Anterior cingulate cortex (tissue), 58 donors: ENCODE results near the gene SBDS.

Experiments
- DNase-seq, 58 donors: peaks; one replicate each; lab custom pipeline; 2025; lab: John Stamatoyannopoulos, UW

SBDS gene

DNA sequence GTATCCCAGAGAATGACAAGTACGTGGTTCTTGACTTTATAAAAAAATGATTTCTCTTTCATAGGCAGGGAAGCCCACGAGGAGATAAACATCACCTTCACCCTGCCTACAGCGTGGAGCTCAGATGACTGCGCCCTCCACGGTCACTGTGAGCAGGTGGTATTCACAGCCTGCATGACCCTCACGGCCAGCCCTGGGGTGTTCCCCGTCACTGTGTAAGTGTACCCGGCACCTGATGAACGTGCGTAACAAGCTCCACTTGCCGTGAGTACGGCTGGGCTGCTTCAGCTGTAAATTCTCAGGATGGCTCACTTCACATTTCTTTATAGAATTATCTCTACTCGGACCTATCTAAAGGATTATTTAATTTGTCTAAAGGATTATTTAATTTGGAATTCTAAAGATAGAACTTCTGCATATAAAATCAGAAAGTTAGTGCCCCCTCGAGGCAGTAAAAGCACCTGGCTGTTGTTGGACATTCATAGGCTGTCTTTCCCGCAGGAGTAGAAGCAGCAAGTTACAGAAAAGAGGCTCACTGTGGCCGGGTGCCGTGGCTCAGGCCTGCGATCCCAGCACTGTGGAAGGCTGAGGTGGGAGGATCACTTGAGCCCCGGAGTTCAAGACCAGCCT is 46.8 kb downstream of the SBDS start:
- DNase-seq: no peak

DNA sequence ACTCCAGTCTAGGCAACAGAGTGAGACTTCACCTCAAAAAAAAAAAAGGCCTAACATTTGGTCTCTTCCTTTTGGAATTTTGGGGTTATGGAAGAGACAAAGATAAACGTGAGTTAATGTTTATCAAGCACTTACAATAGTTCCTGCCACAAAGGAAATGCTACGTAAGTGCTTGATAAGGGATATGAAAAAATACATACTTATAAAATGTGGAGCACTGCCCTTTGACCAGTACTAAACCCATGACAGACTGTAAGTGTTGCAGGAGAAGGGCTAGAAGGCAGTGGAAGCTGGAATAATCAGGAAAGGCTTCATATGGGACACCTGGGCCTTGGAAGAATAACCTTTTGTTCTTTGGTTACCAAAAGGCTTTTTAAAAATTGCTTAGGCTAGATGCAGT is 48.8 kb downstream of the SBDS start:
- no peak for DNase-seq

DNA sequence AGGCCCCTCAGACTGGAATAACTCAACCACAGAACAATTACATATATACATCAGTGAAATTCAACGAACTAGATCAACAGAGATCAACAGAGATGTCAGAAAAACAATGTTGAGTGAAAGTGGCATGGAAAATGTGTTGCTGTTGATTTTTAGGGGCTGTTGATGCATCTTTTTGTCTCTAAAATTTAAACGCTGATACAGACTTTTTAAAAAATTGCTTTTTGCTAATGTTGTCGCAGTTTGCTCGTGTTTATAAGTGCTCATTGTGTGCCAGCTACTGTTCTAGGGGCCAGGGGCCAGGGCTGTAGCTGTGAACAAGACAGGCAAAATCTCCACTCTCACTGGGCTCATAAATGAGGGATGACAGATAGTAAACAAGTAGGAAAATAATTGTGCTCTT is 56.1 kb downstream of the SBDS start:
- DNase-seq: no peak

DNA sequence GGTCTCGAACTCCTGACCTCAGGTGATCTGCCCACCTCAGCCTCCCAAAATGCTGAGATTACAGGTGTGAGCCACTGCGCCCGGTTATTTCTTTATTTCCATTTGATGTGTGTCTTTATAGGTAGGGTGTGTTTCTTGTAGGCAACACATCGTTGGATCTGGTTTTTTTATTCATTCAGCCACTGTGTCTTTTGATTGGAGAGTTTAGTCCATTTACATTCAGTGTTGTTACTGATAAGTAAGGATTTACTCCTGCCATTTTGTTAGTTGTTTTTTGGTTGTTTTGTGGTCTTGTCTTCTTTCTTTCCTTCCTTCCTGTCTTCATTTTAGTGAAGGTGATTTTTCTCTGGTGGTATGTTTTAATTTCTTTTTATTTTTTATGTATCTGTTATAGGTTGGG is 57.4 kb downstream of the SBDS start:
- DNase-seq: no peak
